RWPE1 (cell line): ENCODE results near the gene TOMM22.

ENCODE experiments used
- CTCF ChIA-PET: fragments of 350-600 bp; sonication (Branson Sonifier 250); formaldehyde crosslinking; extraction: SDS; loops from one replicate; lab custom pipeline; 2021; lab: Yijun Ruan, JAX
- POLR2A ChIA-PET: fragments of 400-600 bp; formaldehyde crosslinking; extraction: SDS; loops from one replicate; lab custom pipeline; 2020; ENCODE audit warnings: antibody characterized with exemption; ENCODE audit not compliant: low non-redundant PET; lab: Yijun Ruan, JAX
- DNase-seq: peaks from one replicate; pipeline ENCODE4 v3.0.0; 2012; ENCODE audit warnings: low spot score
- H3K27ac ChIP-seq: fragments of 450-650 bp; 2 replicates; pipeline ENCODE4 v1.5.1; 2017
- CTCF ChIP-seq: fragments of 450-650 bp; conservative IDR thresholded peaks from 2 replicates; pipeline ENCODE4 v1.5.1; 2017; ENCODE audit warnings: low read depth, mild to moderate bottlenecking

TOMM22 gene

GRCh38 chr22:38733724-38734381, 52.1 kb downstream of the TOMM22 start:
- no peak for TF ChIP-seq CTCF
- peak overlapping the region; percentile 73 for H3K27ac ChIP-seq
- POLR2A ChIA-PET, result no interaction called here
- no peak for DNase-seq
- CTCF ChIA-PET, result interaction anchor here (0.6 to 1.1 kb wide), 3 partner anchors 12 to 120 kb away, joined by 3 to 4 read pairs (median 4); no protein-coding TSS in a partner anchor

- peak overlapping the region; percentile 73 for H3K27ac ChIP-seq
- CTCF ChIA-PET, result interaction anchor here (0.6 kb wide), 3 partner anchors 11 to 83 kb away, joined by 3 read pairs; no protein-coding TSS in a partner anchor
- no peak for TF ChIP-seq CTCF
- POLR2A ChIA-PET, result no interaction called here
- no peak for DNase-seq
These were observed 52.8 kb downstream of the TOMM22 start for GRCh38 chr22:38734421-38735100.
